H1 (cell line): ENCODE results near the gene B3GAT2. TPM values are rescaled to one million over a fixed set of nuclear protein-coding genes. Genes with fewer than 3 reads are reported as not detected.

Experiments used
- ATF3 ChIP-seq: IDR thresholded peaks from 2 replicates; pipeline ENCODE4 v1.6.1; 2011; ENCODE audit warnings: low read depth, mild to moderate bottlenecking, low read length; ENCODE audit not compliant: insufficient read depth
- CBX8 ChIP-seq: fragments of 300-800, 300-1000 bp; sonication (generic); IDR thresholded peaks from 2 replicates; pipeline ENCODE4 v1.7.1; 2016; ENCODE audit warnings: low read depth, low read length, borderline replicate concordance
- CTBP2 ChIP-seq: IDR thresholded peaks from 2 replicates; pipeline ENCODE4 v1.7.0; 2011; ENCODE audit warnings: borderline replicate concordance, mild to moderate bottlenecking, moderate library complexity, mixed read lengths, low read length; ENCODE audit not compliant: insufficient read depth, insufficient read length
- PHF8 ChIP-seq: fragments of 200-600 bp; sonication (generic); conservative IDR thresholded peaks from 2 replicates; pipeline ENCODE4 v1.7.1; 2012; ENCODE audit warnings: low read depth, mild to moderate bottlenecking, inconsistent platforms, low read length, moderate library complexity
- POLR2A ChIP-seq, 2 experiments: IDR thresholded peaks; 1 replicate in 1 of 2; 2 replicates in 1 of 2; pipeline ENCODE4 v1.6.1; 2011; ENCODE audit warnings: low read depth in 2 of 2, low read length in 2 of 2, mild to moderate bottlenecking in 2 of 2; ENCODE audit errors: control extremely low read depth in 1 of 2
- POLR2AphosphoS5 ChIP-seq: IDR thresholded peaks from 2 replicates; pipeline ENCODE4 v1.6.1; 2011; ENCODE audit warnings: low read depth, low read length
- RBBP5 ChIP-seq: IDR thresholded peaks from 2 replicates; pipeline ENCODE4 v1.7.1; 2012; ENCODE audit warnings: low read depth, mild to moderate bottlenecking, inconsistent platforms, low read length, moderate library complexity, borderline replicate concordance
- RNF2 ChIP-seq: fragments of 200-900, 300-1000 bp; sonication (generic); IDR thresholded peaks from 2 replicates; pipeline ENCODE4 v1.7.1; 2016; ENCODE audit warnings: borderline replicate concordance, low read depth, mild to moderate bottlenecking, antibody characterized with exemption, low read length; ENCODE audit not compliant: poor library complexity, severe bottlenecking; ENCODE audit errors: missing control alignments
- polyA plus RNA-seq, 7 experiments: library from polyadenylated mRNA; depleted of rRNA in 3 of 7; stranded (reverse) in 5 of 7; unstranded in 2 of 7; fragments of >200 nt in 5 of 7; fragments of 200-250 nt in 2 of 7; gene quantifications; 1 replicate in 5 of 7; 2 replicates in 1 of 7; 4 replicates in 1 of 7; pipeline versions ENCODE4 v1.2.1 to v1.2.3, GENCODE V29; 2011 to 2013; ENCODE audit warnings: missing spikeins in 2 of 7, mixed read lengths in 2 of 7
- total RNA-seq: library from RNA; stranded (reverse); fragmentation: NEBNext Ultra II Directional; extraction: Animal tissue kit (Norgen Biotek cat#: 25700); gene quantifications from 2 replicates; pipeline ENCODE4 v1.2.1, GENCODE V29; 2021

B3GAT2 gene
- total and polyA plus RNA-seq, 2 of the 8 experiments (the other 6 are each of a cell fraction or from before 2014, with no cell fraction given): 0.83 to 1.9 TPM

- TF ChIP-seq CBX8: no peak
- no peak for TF ChIP-seq ATF3
- TF ChIP-seq POLR2A (IDR thresholded peaks at IDR 0.05; ENCODE audit: control extremely low read depth in 1 of 2, low read depth in 2 of 2, low read length in 2 of 2): no peak
- no peak for TF ChIP-seq PHF8
- TF ChIP-seq RBBP5: no peak
- no peak for TF ChIP-seq RNF2
- no peak for TF ChIP-seq POLR2AphosphoS5
- TF ChIP-seq CTBP2: no peak
Measured at GRCh38 chr6:70903665-70904452, 53.0 kb downstream of the B3GAT2 start (continued).
